Spleen (tissue), 7 donors: ENCODE results near the gene RTN4R.

Source experiments
- CTCF ChIP-seq, 11 experiments: fragments of 200-600 bp in 7 of 11; fragments of 450-650 bp in 4 of 11; sonication (generic) in 4 of 11; IDR thresholded peaks in 8 of 11; conservative IDR thresholded peaks in 3 of 11; 1 replicate in 7 of 11; 2 replicates in 4 of 11; pipeline versions ENCODE4 v1.4.0 to v1.8.0; 2016 to 2021; ENCODE audit warnings: antibody characterized with exemption in 11 of 11, inconsistent platforms in 4 of 11, mild to moderate bottlenecking in 1 of 11
- POLR2A ChIP-seq, 3 donors: fragments of 450-650 bp; IDR thresholded peaks; one replicate each; pipeline ENCODE4 v1.5.1; 2017; ENCODE audit warnings: antibody characterized with exemption in 3 of 3, mild to moderate bottlenecking in 1 of 3
- POLR2AphosphoS5 ChIP-seq, 3 donors: sonication (generic); formaldehyde crosslinking; IDR thresholded peaks; one replicate each; pipeline ENCODE4 v1.5.1; 2017; ENCODE audit warnings: antibody characterized with exemption in 3 of 3
- donor health status: DM: no; HTN: no; CAD: no; lungs with moderate emphysema.
- donor health status: DM: no; HTN: no; CAD: no.
- donor health status: DM: no; HTN: no; CAD: no.

GRCh38 chr22:20209761-20210250 lies 58.3 kb downstream of the RTN4R start:
- TF ChIP-seq POLR2A (IDR thresholded peaks at IDR 0.05), result no peak
- TF ChIP-seq CTCF (IDR thresholded peaks at IDR 0.05 in 8 of 11, conservative IDR thresholded peaks at IDR 0.05 in 3 of 11), result no peak
- TF ChIP-seq POLR2AphosphoS5 (IDR thresholded peaks at IDR 0.05), result no peak
